AG04450 (cell line): ENCODE results near the gene PITHD1. TPM values are rescaled to one million over a fixed set of nuclear protein-coding genes. Genes with fewer than 3 reads are reported as not detected.

Experiments used
- CTCF ChIA-PET: fragments of 300-600, 350-600 bp; formaldehyde crosslinking; extraction: SDS; loops from one replicate; lab custom pipeline; 2022; ENCODE audit warnings: antibody characterized with exemption, inconsistent platforms; lab: Charles Lee
- POLR2A ChIA-PET: fragments of 350-600 bp; formaldehyde crosslinking; extraction: SDS; loops from one replicate; lab custom pipeline; 2021; ENCODE audit warnings: antibody characterized with exemption, inconsistent platforms; lab: Yijun Ruan, JAX
- DNase-seq: peaks from one replicate; pipeline ENCODE4 v3.0.0-alpha.2; 2011; ENCODE audit warnings: low read depth, low spot score
- H3K27ac ChIP-seq: one replicate; pipeline ENCODE4 v1.5.1; 2012; ENCODE audit warnings: low read depth, low read length, control low read depth
- H3K27me3 ChIP-seq: one replicate; pipeline ENCODE4 v1.6.0; 2012; ENCODE audit warnings: low read length; ENCODE audit not compliant: control insufficient read depth, insufficient read depth
- H3K4me3 ChIP-seq: 2 replicates; pipeline ENCODE4 v1.5.1; 2011; ENCODE audit warnings: mild to moderate bottlenecking, low read depth, low read length, control low read depth
- H3K9me3 ChIP-seq: 2 replicates; pipeline ENCODE4 v1.5.1; 2012; ENCODE audit warnings: low read length; ENCODE audit not compliant: control insufficient read depth, insufficient read depth
- polyA plus RNA-seq: library from polyadenylated mRNA; depleted of rRNA; stranded (reverse); fragments of >200 nt; gene quantifications from 2 replicates; pipeline ENCODE4 v1.2.3, GENCODE V29; 2011
- TF ChIP-seq, protein P1 (sequence below): IDR thresholded peaks from 2 replicates; pipeline ENCODE4 v1.5.1; 2011; ENCODE audit warnings: low read depth, low read length, control low read depth, inconsistent platforms

Gene PITHD1
- polyA plus RNA-seq, 1 experiment: 41.1 TPM

- TF ChIP-seq, protein P1, sequence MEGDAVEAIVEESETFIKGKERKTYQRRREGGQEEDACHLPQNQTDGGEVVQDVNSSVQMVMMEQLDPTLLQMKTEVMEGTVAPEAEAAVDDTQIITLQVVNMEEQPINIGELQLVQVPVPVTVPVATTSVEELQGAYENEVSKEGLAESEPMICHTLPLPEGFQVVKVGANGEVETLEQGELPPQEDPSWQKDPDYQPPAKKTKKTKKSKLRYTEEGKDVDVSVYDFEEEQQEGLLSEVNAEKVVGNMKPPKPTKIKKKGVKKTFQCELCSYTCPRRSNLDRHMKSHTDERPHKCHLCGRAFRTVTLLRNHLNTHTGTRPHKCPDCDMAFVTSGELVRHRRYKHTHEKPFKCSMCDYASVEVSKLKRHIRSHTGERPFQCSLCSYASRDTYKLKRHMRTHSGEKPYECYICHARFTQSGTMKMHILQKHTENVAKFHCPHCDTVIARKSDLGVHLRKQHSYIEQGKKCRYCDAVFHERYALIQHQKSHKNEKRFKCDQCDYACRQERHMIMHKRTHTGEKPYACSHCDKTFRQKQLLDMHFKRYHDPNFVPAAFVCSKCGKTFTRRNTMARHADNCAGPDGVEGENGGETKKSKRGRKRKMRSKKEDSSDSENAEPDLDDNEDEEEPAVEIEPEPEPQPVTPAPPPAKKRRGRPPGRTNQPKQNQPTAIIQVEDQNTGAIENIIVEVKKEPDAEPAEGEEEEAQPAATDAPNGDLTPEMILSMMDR: no peak
- ChIA-PET POLR2A (no interaction called here), CTCF (no interaction called here)
- DNase-seq: no peak
- Histone ChIP-seq H3K4me3 (no peak overlapping the region), H3K27me3 (no peaks in the 10 kb centered on the region), H3K27ac (no peak overlapping the region), H3K9me3 (no peaks in the 10 kb centered on the region; the same call in 1 of the 2 replicates)
Measured at GRCh38 chr1:23795676-23796465, 17.7 kb downstream of the PITHD1 start.

GRCh38 chr1:23796466-23797271 lies 18.5 kb downstream of the PITHD1 start:
- ChIA-PET POLR2A (interaction anchor here (0.7 kb wide), 1 partner anchor 53 kb away, joined by 4 read pairs; no protein-coding TSS in a partner anchor), CTCF (no interaction called here)
- DNase-seq: no peak
- Histone ChIP-seq H3K4me3 (no peak overlapping the region), H3K27me3 (no peaks in the 10 kb centered on the region), H3K9me3 (no peaks in the 10 kb centered on the region; the same call in 1 of the 2 replicates), H3K27ac (no peak overlapping the region)
- TF ChIP-seq, protein P1: no peak

GRCh38 chr1:23797478-23798448 lies 19.5 kb downstream of the PITHD1 start:
- CTCF ChIA-PET: interaction anchor here (1.3 kb wide), 1 partner anchor 26 kb away, joined by 4 read pairs; no protein-coding TSS in a partner anchor

DNA sequence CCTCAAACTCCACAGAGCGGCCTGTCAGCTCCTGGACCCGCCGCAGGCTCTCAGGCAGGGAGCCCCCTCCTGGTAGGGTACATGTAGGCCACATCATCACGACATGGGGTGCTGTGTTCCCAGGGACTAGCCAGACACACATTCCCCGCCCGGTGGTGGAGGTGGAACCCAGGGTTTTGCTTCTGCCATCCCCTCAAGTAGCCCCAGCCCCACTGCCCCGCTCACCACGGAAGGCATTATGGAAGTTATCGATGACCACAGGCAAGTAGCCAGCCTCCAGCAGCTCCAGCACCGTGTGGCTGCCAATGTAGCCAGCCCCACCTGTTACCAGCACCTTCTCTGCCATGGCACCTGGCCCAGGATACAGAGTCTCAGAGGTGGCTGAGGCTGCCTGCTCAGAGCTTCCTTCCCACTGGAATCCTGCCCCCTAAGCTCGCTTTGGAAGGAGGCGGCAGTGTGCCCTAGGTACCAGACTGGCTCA lies 20.5 kb downstream of the PITHD1 start:
- no peak for DNase-seq
- no peak overlapping the region for H3K4me3 ChIP-seq
- TF ChIP-seq, protein P1: peak; percentile 13; the same call in 1 of the 2 replicates
- ChIA-PET CTCF (interaction anchor here (1.3 kb wide), 1 partner anchor 27 kb away, joined by 4 read pairs; no protein-coding TSS in a partner anchor), POLR2A (interaction anchor here (1.8 to 2.0 kb wide), 2 partner anchors 8 to 19 kb away, joined by 7 to 8 read pairs; partner anchors contain the start of gene LYPLA2)
- H3K27me3 ChIP-seq: no peaks in the 10 kb centered on the region
- no peak overlapping the region for H3K27ac ChIP-seq
- no peaks in the 10 kb centered on the region; the same call in 1 of the 2 replicates for H3K9me3 ChIP-seq

More at GRCh38 chr1:23797478-23798448, 19.5 kb downstream of the PITHD1 start:
- Histone ChIP-seq H3K27me3 (no peaks in the 10 kb centered on the region), H3K27ac (no peak overlapping the region), H3K9me3 (no peaks in the 10 kb centered on the region; the same call in 1 of the 2 replicates), H3K4me3 (no peak overlapping the region)
- no peak for DNase-seq
- POLR2A ChIA-PET: interaction anchor here (0.7 kb wide), 1 partner anchor 28 kb away, joined by 6 read pairs; the partner anchor contains the start of gene HMGCL
- TF ChIP-seq, protein P1: no peak
